Neural cell (in vitro differentiated cells): Measurements from ENCODE around the gene EOMES. TPM values are rescaled to one million over a fixed set of nuclear protein-coding genes. Genes with fewer than 3 reads are reported as not detected.
A peak's percentile ranks its signal among the peaks of the same experiment; 100 is the strongest.

Source experiments
- H2AFZ ChIP-seq: fragments of 200-600, 300-800 bp; sonication (generic), shearing (Covaris generic); 2 replicates; pipeline ENCODE4 v1.6.0; 2014; ENCODE audit warnings: low read depth, mild to moderate bottlenecking, antibody characterized with exemption, low read length, moderate library complexity
- H3F3A ChIP-seq: fragments of 200-600 bp; shearing (Covaris generic); 2 replicates; pipeline ENCODE4 v1.6.1; 2016; ENCODE audit warnings: mild to moderate bottlenecking, moderate library complexity, mixed read lengths, antibody characterized with exemption, low read length; ENCODE audit not compliant: insufficient read depth, poor library complexity, severe bottlenecking
- H3K27ac ChIP-seq: fragments of 200-600, 300-800 bp; sonication (generic), shearing (Covaris generic); 2 replicates; pipeline ENCODE4 v1.5.1; 2014; ENCODE audit warnings: mild to moderate bottlenecking, low read length, moderate library complexity
- H3K27me3 ChIP-seq: fragments of 300-800, 200-600 bp; sonication (generic), shearing (Covaris generic); 2 replicates; pipeline ENCODE4 v1.6.0; 2014; ENCODE audit warnings: mild to moderate bottlenecking, low read depth, low read length, moderate library complexity; ENCODE audit not compliant: insufficient read depth
- H3K36me3 ChIP-seq: fragments of 300-800, 200-600 bp; sonication (generic), shearing (Covaris generic); 2 replicates; pipeline ENCODE4 v1.5.1; 2014; ENCODE audit warnings: mild to moderate bottlenecking, antibody characterized with exemption, low read length, moderate library complexity; ENCODE audit not compliant: insufficient read depth
- H3K4me2 ChIP-seq: fragments of 300-800, 200-600 bp; sonication (generic), shearing (Covaris generic); 2 replicates; pipeline ENCODE4 v1.6.0; 2014; ENCODE audit warnings: mild to moderate bottlenecking, low read length
- H3K4me3 ChIP-seq: fragments of 300-800, 200-600 bp; sonication (generic), shearing (Covaris generic); 2 replicates; pipeline ENCODE4 v1.5.1; 2014; ENCODE audit warnings: mild to moderate bottlenecking, low read length, moderate library complexity
- H3K79me2 ChIP-seq: fragments of 200-600 bp; shearing (Covaris generic); replicated peaks from 2 replicates; pipeline ENCODE4 v1.6.0; 2014; ENCODE audit warnings: mild to moderate bottlenecking, low read length, moderate library complexity; ENCODE audit not compliant: insufficient read depth
- H3K9ac ChIP-seq: fragments of 300-800, 200-600 bp; sonication (generic), shearing (Covaris generic); 2 replicates; pipeline ENCODE4 v1.6.1; 2016; ENCODE audit warnings: mild to moderate bottlenecking, low read length, mixed read lengths
- H3K9me2 ChIP-seq: fragments of 200-600 bp; shearing (Covaris generic); 2 replicates; pipeline ENCODE4 v1.6.1; 2016; ENCODE audit warnings: mild to moderate bottlenecking, low read length, mixed read lengths; ENCODE audit not compliant: insufficient read depth
- H3K9me3 ChIP-seq: fragments of 200-600, 300-800 bp; sonication (generic), shearing (Covaris generic); 2 replicates; pipeline ENCODE4 v1.6.1; 2016; ENCODE audit warnings: mild to moderate bottlenecking, mixed run types, low read length, moderate library complexity, mixed read lengths
- H4K20me1 ChIP-seq: fragments of 200-600 bp; shearing (Covaris generic); 2 replicates; pipeline ENCODE4 v1.6.1; 2016; ENCODE audit warnings: mild to moderate bottlenecking, mixed run types; ENCODE audit not compliant: insufficient read depth
- CTCF ChIP-seq: fragments of 450-650 bp; IDR thresholded peaks from 2 replicates; pipeline ENCODE4 v1.5.1; 2014; ENCODE audit warnings: antibody characterized with exemption, mild to moderate bottlenecking, moderate library complexity; ENCODE audit not compliant: poor library complexity, severe bottlenecking
- EP300 ChIP-seq: fragments of 450-650 bp; conservative IDR thresholded peaks from 2 replicates; pipeline ENCODE4 v1.6.1; 2014; ENCODE audit warnings: antibody characterized with exemption, mild to moderate bottlenecking, moderate library complexity; ENCODE audit not compliant: poor library complexity, severe bottlenecking
- EZH2 ChIP-seq: fragments of 200-600, 300-800 bp; shearing (Covaris generic), sonication (generic); IDR thresholded peaks from 2 replicates; pipeline ENCODE4 v1.6.1; 2014; ENCODE audit warnings: antibody characterized with exemption, low read length, borderline replicate concordance, mild to moderate bottlenecking; ENCODE audit not compliant: insufficient read depth, poor library complexity, severe bottlenecking
- MXI1 ChIP-seq: fragments of 450-650 bp; conservative IDR thresholded peaks from 2 replicates; pipeline ENCODE4 v1.6.1; 2014; ENCODE audit warnings: antibody characterized with exemption, mild to moderate bottlenecking; ENCODE audit not compliant: poor library complexity, severe bottlenecking
- POLR2AphosphoS5 ChIP-seq: IDR thresholded peaks from 2 replicates; pipeline ENCODE4 v1.6.1; 2012
- RAD21 ChIP-seq: fragments of 450-650 bp; conservative IDR thresholded peaks from 2 replicates; pipeline ENCODE4 v1.6.1; 2014; ENCODE audit warnings: antibody characterized with exemption, mild to moderate bottlenecking, moderate library complexity
- REST ChIP-seq: IDR thresholded peaks from 2 replicates; pipeline ENCODE4 v1.6.1; 2012; ENCODE audit warnings: borderline replicate concordance
- SMC3 ChIP-seq: fragments of 450-650 bp; conservative IDR thresholded peaks from 2 replicates; pipeline ENCODE4 v1.6.1; 2014; ENCODE audit warnings: antibody characterized with exemption, mild to moderate bottlenecking, moderate library complexity; ENCODE audit not compliant: poor library complexity
- TAF1 ChIP-seq: IDR thresholded peaks from 2 replicates; pipeline ENCODE4 v1.6.1; 2012; ENCODE audit warnings: low read depth
- polyA plus RNA-seq: library from polyadenylated mRNA; depleted of rRNA; stranded (reverse); fragments of >200 nt; gene quantifications from 2 replicates; pipeline ENCODE4 v1.2.3, GENCODE V29; 2014

EOMES gene
- polyA plus RNA-seq, 1 donor from 2014 or later, result 0.24 TPM

- TF ChIP-seq REST (no peak), POLR2AphosphoS5 (no peak), RAD21 (no peak), CTCF (no peak), EP300 (no peak)
- Histone ChIP-seq H3K9ac (no peak overlapping the region), H2AFZ (no peak overlapping the region), H3K4me3 (no peak overlapping the region), H3K9me3 (no peaks in the 10 kb centered on the region), H3K4me2 (no peak overlapping the region), H3K36me3 (no peaks in the 10 kb centered on the region), H3F3A (no peaks in the 10 kb centered on the region), H3K27ac (no peak overlapping the region), H4K20me1 (no peaks in the 10 kb centered on the region), H3K27me3 (no peaks in the 10 kb centered on the region), H3K79me2 (no peaks in the 10 kb centered on the region), H3K9me2 (no peaks in the 10 kb centered on the region)
Measured at GRCh38 chr3:27667751-27668150, 54.4 kb downstream of the EOMES start.

- no peaks in the 10 kb centered on the region for H3F3A ChIP-seq
- H3K36me3 ChIP-seq, result no peaks in the 10 kb centered on the region
- H3K4me2 ChIP-seq, result peak overlapping the region; percentile 27
- no peaks in the 10 kb centered on the region for H4K20me1 ChIP-seq
- H3K9me3 ChIP-seq, result no peaks in the 10 kb centered on the region
- H3K27ac ChIP-seq, result no peak overlapping the region
- H2AFZ ChIP-seq, result no peak overlapping the region
- no peaks in the 10 kb centered on the region for H3K79me2 ChIP-seq
- no peak overlapping the region for H3K9ac ChIP-seq
- H3K4me3 ChIP-seq, result peak overlapping the region; percentile 23
- TF ChIP-seq EZH2 (no peak), CTCF (peak; percentile 58), SMC3 (peak; percentile 58), POLR2AphosphoS5 (no peak), RAD21 (peak; percentile 59), TAF1 (no peak), MXI1 (peak; percentile 83), EP300 (peak; percentile 25), REST (no peak)
- no peaks in the 10 kb centered on the region for H3K9me2 ChIP-seq
- H3K27me3 ChIP-seq, result no peaks in the 10 kb centered on the region
Measured at GRCh38 chr3:27666708-27667107, 55.4 kb downstream of the EOMES start.
